Measurements from ENCODE around the gene PRKACG. TPM values are rescaled to one million over a fixed set of nuclear protein-coding genes. Genes with fewer than 3 reads are reported as not detected.

Gene PRKACG
- polyA plus RNA-seq, 3 donors = not detected

Other genes starting within 250 kb of the PRKACG start
- 10 to 100 TPM; 17.2 to 20.9 (median 17.9) TPM for gene FXN, start 21.6 kb upstream of the PRKACG start, polyA plus RNA-seq (ENCODE audit: insufficient read length in 3 of 3)
- gene TJP2, start 160.2 kb upstream of the PRKACG start, polyA plus RNA-seq (ENCODE audit: insufficient read length in 3 of 3) = 100 to 1,000 TPM in 2 of 3 donors, 10 to 100 TPM in 1; 78.1 to 104 (median 101) TPM

Measured in renal pelvis (tissue), 3 donors.